MM.1S (cell line): ENCODE results near the gene MUC12.

Source experiments
- CTCF ChIP-seq: fragments of 300-600 bp; sonication (generic); IDR thresholded peaks from 2 replicates; pipeline ENCODE4 v1.5.1; 2016; ENCODE audit warnings: antibody characterized with exemption, low read length, mixed read lengths
- EZH2 ChIP-seq: fragments of 300-600 bp; sonication (generic); optimal IDR thresholded peaks from 2 replicates; pipeline ENCODE3; 2017; ENCODE audit warnings: low read depth, mild to moderate bottlenecking, antibody characterized with exemption, low read length, mixed read lengths
- EZH2phosphoT487 ChIP-seq: fragments of 300-600 bp; sonication (generic); IDR thresholded peaks from 2 replicates; pipeline ENCODE4 v1.6.1; 2018; ENCODE audit warnings: antibody characterized with exemption, low read length

GRCh38 chr7:101035941-101036340 is 66.6 kb downstream of the MUC12 start:
- no peak for TF ChIP-seq CTCF
- TF ChIP-seq EZH2, result no peak
- TF ChIP-seq EZH2phosphoT487, result no peak
